Measurements from ENCODE around the gene AADACL4. TPM values are rescaled to one million over a fixed set of nuclear protein-coding genes. Genes with fewer than 3 reads are reported as not detected.
"Not testable (repeated sequence)": the region's sequence is repeated elsewhere in the genome, so short reads cannot be mapped to it uniquely, and the experiment has no call there.

The AADACL4 gene
- total RNA-seq, 2 experiments from 2014 or later = not detected

- ChIA-PET POLR2A (no interaction called here), CTCF (no interaction called here)
Measured at GRCh38 chr1:12644829-12645228, 944 bp downstream of the AADACL4 start.

- CTCF ChIA-PET, POLR2A ChIA-PET: not testable (repeated sequence)
Measured at GRCh38 chr1:12645401-12645800, 1.5 kb downstream of the AADACL4 start.

GRCh38 chr1:12648741-12649140 is 4.9 kb downstream of the AADACL4 start:
- ChIA-PET CTCF (interaction anchor here (1.1 to 1.2 kb wide), 2 partner anchors 11 to 373 kb away, joined by 3 read pairs; no protein-coding TSS in a partner anchor), POLR2A (no interaction called here)

- ChIA-PET POLR2A (no interaction called here), CTCF (no interaction called here)
Measured at GRCh38 chr1:12649971-12650421, 6.1 kb downstream of the AADACL4 start.

GRCh38 chr1:12654004-12654567 is 10.2 kb downstream of the AADACL4 start:
- CTCF ChIA-PET = no interaction called here

GRCh38 chr1:12654657-12655056 is 10.8 kb downstream of the AADACL4 start:
- CTCF ChIA-PET = no interaction called here
- POLR2A ChIA-PET = no interaction called here

More at GRCh38 chr1:12654004-12654567, 10.2 kb downstream of the AADACL4 start:
- POLR2A ChIA-PET = no interaction called here

GRCh38 chr1:12656575-12656974 is 12.7 kb downstream of the AADACL4 start:
- POLR2A ChIA-PET = no interaction called here
- CTCF ChIA-PET = interaction anchor here (1.0 to 1.2 kb wide), 3 partner anchors 37 to 532 kb away, joined by 3 to 4 read pairs (median 3); no protein-coding TSS in a partner anchor

- POLR2A ChIA-PET = no interaction called here
- CTCF ChIA-PET = interaction anchor here (1.0 to 1.7 kb wide), 4 partner anchors 25 to 533 kb away, joined by 3 to 7 read pairs (median 4); no protein-coding TSS in a partner anchor
Measured at GRCh38 chr1:12657060-12657884, 13.4 kb downstream of the AADACL4 start.

- CTCF ChIA-PET = interaction anchor here (1.0 to 2.5 kb wide), 11 partner anchors 11 to 427 kb away, joined by 3 to 15 read pairs (median 6); no protein-coding TSS in a partner anchor
- POLR2A ChIA-PET = not testable (repeated sequence)
Measured at GRCh38 chr1:12657885-12658512, 14.1 kb downstream of the AADACL4 start.

GRCh38 chr1:12658531-12659453 is 14.9 kb downstream of the AADACL4 start:
- ChIA-PET CTCF (interaction anchor here (0.6 to 2.5 kb wide), 23 partner anchors 10 to 714 kb away, joined by 3 to 15 read pairs (median 4); no protein-coding TSS in a partner anchor), POLR2A (no interaction called here)

- CTCF ChIA-PET = no interaction called here
Measured at GRCh38 chr1:12661606-12662219, 17.8 kb downstream of the AADACL4 start.

GRCh38 chr1:12662556-12662955 is 18.7 kb downstream of the AADACL4 start:
- ChIA-PET CTCF (interaction anchor here (1.3 kb wide), 1 partner anchor 387 kb away, joined by 4 read pairs; no protein-coding TSS in a partner anchor), POLR2A (interaction anchor here (0.7 kb wide), 1 partner anchor 34 kb away, joined by 3 read pairs; no protein-coding TSS in a partner anchor)

More at GRCh38 chr1:12661606-12662219, 17.8 kb downstream of the AADACL4 start:
- POLR2A ChIA-PET = no interaction called here

GRCh38 chr1:12665511-12665910 is 21.6 kb downstream of the AADACL4 start:
- POLR2A ChIA-PET = no interaction called here
- CTCF ChIA-PET = no interaction called here

- CTCF ChIA-PET = no interaction called here
- POLR2A ChIA-PET = no interaction called here
Measured at GRCh38 chr1:12666141-12666735, 22.4 kb downstream of the AADACL4 start.

GRCh38 chr1:12669529-12670068 is 25.7 kb downstream of the AADACL4 start:
- POLR2A ChIA-PET = no interaction called here
- CTCF ChIA-PET = interaction anchor here (0.7 to 3.0 kb wide), 2 partner anchors 11 to 75 kb away, joined by 3 to 15 read pairs; no protein-coding TSS in a partner anchor

GRCh38 chr1:12674358-12674757 is 30.5 kb downstream of the AADACL4 start:
- ChIA-PET POLR2A (no interaction called here), CTCF (no interaction called here)

- POLR2A ChIA-PET, CTCF ChIA-PET: not testable (repeated sequence)
Measured at GRCh38 chr1:12676122-12676521, 32.2 kb downstream of the AADACL4 start.

- ChIA-PET POLR2A (no interaction called here), CTCF (interaction anchor here (0.6 kb wide), 1 partner anchor 13 kb away, joined by 3 read pairs; no protein-coding TSS in a partner anchor)
Measured at GRCh38 chr1:12677565-12677964, 33.7 kb downstream of the AADACL4 start.
